ENCODE results near the gene SLCO4A1.
A peak's percentile ranks its signal among the peaks of the same experiment; 100 is the strongest.

The SLCO4A1 gene, protein sequence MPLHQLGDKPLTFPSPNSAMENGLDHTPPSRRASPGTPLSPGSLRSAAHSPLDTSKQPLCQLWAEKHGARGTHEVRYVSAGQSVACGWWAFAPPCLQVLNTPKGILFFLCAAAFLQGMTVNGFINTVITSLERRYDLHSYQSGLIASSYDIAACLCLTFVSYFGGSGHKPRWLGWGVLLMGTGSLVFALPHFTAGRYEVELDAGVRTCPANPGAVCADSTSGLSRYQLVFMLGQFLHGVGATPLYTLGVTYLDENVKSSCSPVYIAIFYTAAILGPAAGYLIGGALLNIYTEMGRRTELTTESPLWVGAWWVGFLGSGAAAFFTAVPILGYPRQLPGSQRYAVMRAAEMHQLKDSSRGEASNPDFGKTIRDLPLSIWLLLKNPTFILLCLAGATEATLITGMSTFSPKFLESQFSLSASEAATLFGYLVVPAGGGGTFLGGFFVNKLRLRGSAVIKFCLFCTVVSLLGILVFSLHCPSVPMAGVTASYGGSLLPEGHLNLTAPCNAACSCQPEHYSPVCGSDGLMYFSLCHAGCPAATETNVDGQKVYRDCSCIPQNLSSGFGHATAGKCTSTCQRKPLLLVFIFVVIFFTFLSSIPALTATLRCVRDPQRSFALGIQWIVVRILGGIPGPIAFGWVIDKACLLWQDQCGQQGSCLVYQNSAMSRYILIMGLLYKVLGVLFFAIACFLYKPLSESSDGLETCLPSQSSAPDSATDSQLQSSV
- 0.58 to 41.7 (median 10.9) reads per million in 3 experiments for total RNA-seq

DNA sequence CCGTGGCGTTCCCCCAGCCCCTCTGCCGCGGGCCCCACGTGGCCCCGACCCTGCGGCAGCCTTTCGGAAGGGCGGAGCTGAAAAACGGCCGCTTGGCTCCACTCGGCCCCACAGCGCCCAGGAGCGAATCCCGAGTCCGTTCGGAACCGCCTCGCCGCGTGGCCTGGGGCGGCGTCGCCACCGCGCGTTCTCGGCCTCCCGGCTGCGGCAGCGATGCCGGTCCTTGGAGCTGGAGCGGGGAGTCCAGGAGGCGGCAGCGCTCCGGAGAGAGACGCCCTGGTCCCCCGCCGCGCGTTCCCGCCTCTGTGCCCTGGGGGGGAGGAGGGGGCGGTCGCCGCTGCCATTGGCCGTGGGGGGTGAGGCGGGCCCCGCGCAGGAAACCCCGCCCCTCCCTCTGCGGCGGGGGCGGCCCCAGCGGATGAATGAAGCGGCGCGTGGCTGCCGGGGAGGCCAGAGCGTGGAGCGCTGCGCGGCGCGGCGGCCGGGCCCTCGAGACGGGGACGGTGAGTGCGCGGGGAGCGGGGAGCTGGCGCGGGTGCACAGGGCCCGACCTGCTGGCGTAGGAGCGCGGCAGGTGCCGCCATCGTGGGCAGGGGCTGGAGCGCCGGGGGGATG, at the start of gene SLCO4A1:
TSS of gene SLCO4A1 (plus strand) at position 453 of the 615 bp plus-strand sequence. CDS start 13,952 bp downstream, outside the sequence.
- DNase-seq = peak; percentile 81

DNA sequence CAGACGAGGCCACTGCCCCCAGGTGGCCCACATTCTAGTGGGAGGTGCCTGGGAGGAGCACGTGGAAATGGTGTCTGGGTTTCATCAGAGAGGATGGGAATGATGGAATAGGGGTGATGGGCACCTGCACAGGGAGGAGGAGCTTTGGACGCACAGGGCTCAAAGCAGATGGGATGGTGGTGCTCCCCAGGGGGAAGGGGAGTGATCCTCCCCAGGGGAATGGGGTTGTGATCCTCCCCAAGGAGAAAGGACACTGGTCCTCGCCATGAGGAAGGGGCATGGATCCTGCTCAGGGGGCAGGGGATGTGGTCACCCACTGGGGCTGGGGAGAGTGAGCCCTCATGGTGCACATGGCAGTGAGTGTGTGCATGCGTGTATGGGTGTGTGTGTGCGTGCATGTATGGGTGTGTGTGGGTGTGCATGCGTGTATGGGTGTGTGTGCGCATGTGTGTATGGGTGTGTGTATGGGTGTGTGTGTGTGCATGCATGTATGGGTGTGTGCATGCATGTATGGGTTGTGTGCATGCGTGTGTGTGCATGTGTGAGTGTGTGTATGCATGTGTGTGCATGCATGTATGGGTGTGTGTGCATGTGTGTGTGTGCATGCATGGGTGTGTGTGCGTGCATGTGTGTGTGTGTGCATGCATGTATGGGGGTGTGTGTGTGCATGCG, 49.7 kb upstream of the SLCO4A1 start:
- DNase-seq = no peak

DNA sequence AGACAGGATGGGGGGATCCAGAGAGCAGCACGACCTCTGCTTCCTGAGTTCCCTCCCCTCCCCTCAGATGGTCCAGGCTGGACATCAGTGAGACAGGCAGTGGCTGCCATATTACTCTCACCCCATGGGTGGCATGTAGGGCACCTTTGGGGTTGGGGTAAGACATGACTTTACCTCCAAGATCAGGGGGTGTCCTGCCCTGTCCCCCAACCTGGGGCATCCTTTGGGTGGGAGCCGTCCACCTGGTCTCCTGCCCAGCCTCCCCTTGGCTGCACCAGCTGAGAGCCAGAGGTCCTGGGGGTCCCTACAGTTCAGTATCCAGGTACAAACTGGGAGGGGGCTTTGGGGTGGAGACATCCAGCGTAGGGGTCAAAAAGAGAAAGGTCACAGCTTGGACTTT, 48.7 kb upstream of the SLCO4A1 start:
- no peak for DNase-seq

DNA sequence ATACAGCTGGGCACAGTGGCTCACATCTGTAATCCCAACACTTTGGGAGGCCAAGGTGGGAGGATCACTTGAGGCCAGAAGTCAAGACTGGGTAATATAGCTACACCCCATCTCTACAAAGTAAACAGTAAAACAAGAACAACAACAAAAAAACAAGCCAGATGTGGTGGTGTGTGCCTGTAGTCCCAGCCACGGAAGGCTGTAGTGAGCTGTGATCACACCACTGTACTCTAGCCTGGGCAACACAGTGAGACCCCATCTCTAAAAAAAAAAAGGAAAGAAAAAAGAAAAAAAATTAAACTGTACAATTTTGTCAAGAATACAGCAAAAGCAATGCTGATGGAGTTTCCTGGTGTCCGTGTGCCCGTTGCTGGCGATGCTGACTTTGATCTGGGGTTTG, 47.2 kb upstream of the SLCO4A1 start:
- no peak for DNase-seq

DNA sequence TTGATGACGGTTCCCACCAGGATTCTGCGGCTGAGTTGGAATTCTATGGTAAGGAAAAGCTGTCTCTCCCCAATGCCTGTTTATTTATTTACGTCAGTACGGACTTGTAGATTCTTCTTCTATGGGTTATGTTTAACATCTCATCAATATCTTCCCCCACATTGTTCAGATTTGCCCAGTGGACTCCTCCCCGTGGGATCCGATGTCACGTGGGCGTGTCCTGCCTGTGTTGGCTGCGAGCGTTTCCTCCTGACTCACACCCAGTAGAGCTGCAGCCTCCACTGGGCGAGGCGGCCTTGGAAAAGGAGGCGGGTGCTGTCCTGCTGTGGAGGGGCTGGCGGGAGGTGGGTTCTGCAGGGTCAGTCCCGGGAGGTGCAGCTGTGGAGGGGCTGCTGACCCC, 46.8 kb upstream of the SLCO4A1 start:
- no peak for DNase-seq

DNA sequence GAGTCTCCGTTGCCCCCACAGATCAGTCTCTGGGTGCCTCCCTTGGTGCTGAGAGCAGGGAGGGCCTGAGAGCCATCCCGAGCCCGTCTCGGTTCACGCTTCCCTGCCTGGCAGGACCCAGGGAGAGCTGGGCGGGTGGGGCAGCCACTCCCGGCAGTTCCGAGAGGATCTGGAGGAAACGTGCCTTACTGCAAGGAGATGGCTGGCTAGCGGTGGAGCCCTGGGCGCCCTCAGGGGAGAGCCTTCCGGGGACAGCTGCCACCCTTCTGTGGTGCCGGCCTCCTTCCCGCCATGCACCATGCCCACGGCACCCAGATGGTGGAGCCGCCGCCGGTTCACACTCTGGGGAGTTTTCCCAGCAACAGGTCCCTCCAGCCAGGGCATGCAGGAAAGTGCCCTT, 45.8 kb upstream of the SLCO4A1 start:
- no peak for DNase-seq

DNA sequence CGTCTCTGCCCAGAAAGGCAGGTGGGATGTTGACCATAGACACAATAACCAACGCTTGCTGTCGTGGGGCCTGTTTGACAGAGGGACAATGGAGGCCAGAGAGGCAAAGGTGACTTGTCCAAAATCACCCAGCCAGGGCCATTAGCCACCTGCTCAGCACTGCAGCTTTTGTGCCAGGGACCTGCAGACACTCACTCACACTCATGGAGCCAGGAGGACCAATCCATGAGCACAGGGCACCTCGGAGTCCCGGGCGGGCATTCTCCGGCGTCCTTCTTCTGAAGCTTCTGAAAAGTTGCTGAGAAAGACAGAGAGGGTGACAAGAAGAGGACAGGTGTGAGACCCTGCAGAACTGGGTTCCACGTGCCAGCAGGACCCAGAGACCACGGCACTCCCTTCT, 45.4 kb upstream of the SLCO4A1 start:
- no peak for DNase-seq

DNA sequence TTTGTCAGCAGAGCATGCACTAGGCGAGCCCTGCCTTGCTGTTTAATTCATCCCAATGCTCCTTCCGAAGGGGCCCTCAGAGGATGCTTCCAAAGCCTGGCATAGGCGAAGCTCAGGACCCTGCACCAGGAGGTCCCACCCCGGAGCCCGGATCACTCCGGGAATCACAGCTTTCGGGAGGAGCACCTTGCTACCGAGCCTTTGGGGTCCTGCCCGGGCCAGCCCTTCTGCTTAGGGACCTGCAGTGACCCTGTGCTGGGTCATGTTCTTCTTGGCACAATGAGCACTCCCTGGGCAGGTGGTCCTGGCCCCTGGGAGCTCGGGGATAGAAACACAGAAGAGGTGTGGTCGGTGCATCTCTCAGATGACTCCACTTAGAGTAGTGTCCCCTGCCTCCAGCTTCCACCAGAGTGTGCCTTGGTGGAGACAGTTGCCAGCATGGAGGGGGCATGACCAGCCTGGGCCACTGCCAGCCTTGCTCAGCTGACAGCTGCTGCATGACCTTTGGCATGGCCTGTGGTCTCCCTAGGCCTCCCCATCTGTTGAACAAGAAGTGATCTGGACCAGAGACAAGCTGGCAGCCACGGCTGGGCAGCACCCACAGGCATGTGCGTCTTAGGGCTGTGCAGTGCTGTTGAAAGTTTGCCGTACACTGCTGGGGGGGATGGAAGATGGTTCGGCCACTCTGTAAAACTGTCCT, 44.7 kb upstream of the SLCO4A1 start:
- DNase-seq = no peak

DNA sequence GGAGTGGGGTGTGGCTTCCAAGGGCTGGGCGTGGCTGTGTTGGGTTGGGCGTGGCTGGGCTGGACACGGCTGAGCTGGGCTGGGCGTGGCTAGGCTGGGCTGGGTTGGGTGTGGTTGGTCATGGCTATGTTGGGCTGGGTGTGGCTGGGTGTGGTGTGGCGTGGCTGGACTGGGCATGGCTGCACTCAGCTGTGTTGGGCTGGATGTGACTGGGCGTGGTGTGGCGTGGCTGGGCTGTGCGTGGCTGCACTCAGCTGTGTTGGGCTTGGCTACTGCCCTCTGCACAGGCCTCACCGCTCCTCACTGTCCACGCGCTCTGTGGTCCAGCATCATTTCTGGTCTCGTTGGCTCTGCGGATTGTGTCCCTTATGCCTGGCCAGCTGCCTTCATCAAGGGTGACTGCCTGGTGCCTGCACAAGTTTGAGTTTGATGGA, 43.5 kb upstream of the SLCO4A1 start:
- DNase-seq = no peak

DNA sequence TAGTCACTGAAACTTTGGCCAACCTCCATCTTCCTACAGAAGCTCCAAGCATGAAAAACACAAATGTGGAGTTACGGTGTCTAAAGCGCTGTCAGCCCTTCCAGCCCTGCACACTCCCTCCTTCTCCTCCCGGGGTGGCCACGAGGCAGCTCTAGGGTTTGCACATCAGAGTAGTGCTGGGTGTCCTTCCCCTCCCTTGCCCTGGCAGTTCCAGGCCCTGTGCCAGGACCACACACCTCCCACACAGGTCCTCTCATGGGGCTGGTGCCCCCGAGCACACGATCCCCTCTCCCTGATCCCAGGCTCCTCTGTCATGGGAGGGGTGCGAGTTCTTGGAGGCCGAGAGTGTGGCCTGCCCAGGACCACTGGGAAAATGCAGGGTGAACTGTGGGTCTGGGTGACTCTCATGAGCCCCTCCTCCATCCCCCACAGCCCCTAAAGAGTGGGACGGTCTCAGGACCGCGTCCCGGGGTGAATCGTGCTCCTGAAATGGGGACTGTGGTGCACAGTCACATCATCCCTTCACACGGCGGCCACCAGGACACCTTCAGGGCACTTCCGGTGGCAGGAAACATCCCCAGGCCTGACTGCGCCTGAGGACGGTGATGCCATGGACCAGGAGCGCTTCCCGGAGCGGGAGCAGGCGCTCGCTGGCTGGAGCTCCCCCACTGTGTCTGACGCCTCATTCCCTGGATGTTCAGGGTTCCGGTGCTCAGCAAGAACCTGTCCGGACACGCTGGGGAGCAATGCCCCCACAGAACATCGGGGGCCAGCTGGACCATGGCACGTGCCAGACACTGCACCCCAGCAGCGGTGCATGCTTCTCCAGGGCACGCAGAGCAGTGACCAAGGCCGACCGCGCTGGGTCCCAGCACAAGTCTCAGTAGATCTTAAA, 42.8 kb upstream of the SLCO4A1 start:
- DNase-seq = no peak

DNA sequence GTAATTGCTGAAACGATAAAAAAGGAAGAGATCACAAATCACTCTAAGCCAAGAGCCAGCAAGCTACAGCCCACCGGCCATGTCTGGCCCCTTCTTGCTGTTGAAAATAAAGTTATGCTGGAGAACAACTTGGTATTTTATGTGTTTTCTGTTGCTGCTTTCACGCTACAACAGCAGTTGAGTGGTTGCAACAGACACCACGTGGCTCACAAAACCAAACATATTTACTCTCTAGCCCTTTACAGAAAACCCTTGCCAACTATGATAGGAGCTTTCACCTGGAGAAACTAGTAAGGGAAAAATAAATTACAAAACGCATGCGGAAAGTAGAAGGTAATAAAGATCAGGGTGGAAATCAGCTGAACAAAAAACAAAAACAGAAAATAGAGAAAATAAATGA, 41.1 kb upstream of the SLCO4A1 start:
- no peak for DNase-seq

DNA sequence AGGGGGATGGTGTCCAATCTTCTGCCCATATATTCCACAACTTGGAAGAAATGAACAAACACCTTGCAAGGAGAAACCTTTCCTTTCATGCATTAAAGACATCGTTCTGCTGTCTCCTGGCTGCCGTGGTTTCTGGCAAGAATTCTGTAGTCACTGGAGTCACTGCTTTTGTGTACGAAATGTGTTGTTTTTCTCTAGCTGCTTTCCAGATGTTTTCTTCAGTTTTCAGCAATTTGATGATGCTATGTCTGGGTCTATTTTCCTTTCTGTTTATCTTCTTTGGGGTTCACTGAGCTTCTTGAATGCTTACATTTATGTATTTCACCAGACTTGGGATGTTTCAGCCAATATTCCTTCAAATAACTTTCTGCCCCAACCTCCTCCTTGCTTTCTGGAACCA, 40.6 kb upstream of the SLCO4A1 start:
- DNase-seq = no peak

DNA sequence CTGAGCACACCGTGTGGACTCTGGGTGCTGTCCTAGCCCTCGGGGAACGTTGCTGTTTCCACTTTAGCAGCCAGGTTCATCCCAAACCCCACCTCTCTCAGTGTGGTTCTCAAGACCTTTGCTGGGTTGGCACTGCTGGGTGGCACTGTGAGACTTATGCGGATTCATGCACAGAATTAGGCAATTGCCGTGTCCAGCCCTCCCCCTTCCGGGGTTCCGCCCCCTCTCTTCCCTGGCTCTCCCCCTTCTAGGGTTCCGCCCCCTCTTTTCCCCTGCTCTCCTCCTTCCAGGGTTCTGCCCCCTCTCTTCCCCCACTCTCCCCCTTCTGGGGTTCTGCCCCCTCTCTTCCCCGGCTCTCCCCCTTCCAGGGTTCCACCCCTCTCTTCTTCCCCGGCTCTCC, 39.8 kb upstream of the SLCO4A1 start:
- no peak for DNase-seq

DNA sequence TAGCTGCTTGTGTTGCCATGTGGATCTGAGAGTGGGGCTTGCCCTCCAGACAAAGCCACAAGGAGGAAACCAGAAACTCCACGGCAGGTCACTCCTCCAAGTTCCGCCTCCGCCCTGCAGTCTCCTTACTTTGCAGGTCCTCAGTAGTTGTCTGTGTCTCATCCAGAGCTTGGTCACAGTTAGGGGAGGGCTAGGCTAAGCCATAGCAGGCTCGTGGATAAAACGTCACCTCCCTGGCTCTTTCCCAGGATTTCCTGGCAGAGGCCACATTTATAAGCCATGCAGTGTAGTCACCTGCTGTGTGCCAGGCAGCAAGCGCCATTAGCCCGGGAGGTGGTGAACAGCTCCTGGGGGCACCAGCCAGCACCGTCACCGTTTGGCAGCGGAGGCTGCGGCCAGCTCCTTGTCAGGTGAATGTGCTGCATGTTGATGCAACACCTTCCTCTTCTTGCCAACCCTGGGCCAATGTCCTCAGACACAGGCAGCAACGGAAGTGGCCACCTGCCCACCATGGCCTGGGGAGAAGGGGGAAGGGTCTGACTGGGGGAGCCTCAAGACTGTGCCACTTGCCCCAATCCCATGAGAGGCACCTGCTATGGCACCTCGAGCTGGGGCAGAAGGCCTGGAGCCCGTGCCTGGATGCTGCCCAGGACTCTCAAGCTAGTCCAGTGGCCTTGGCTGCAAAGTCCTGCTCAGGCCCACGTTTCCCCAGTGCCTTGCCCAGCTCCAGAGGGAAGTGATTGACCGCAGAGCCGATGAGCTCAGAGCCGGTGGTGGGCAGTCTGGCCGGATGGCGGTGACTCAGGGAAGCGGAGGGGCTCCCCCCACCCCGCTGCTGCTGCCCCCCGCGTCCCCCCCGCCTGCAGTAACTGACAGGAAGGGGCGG, 39.0 kb upstream of the SLCO4A1 start:
- DNase-seq = peak; percentile 16

DNA sequence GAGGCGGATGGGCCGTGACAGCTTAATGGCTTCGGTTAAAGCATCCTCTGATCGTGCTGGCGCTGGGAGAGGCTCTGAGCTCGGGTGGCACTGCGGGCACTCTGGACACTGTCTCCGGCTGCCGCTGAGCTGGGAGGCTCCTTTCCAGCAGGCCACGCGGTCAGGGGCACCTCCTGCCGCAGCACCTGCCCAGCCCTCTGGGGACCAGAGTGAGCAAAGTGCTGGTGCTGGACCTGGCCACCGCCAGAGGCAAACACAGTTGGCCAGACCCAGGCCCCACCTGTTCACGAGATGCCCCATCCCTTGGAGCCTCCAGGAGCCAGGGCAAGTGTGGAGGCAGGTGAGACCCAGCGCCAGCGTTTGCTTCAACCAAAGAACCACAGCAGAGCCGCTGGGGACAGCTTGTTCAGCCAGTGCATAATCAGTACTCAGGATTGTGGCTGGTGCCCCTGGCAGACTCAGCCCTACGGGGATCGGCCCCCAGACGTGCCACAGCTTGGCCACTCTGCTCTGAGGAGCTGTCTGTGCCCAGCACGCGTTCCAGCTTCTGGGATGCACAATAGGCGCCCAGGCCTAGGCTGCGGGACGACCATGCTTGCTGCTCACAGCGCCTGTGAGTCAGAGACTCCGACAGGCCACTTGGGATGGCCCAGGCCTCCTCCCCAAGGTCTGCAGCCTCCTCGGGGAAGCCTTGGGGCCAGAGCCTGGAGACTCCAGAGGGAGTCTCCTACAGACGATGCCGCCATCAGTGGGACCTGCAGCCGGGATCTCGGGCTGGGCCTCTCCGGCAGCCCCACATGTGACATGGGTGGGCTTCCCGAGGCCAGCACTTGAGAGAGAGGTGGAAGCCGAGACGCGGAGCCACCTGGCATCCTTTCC, 38.2 kb upstream of the SLCO4A1 start:
- no peak for DNase-seq

DNA sequence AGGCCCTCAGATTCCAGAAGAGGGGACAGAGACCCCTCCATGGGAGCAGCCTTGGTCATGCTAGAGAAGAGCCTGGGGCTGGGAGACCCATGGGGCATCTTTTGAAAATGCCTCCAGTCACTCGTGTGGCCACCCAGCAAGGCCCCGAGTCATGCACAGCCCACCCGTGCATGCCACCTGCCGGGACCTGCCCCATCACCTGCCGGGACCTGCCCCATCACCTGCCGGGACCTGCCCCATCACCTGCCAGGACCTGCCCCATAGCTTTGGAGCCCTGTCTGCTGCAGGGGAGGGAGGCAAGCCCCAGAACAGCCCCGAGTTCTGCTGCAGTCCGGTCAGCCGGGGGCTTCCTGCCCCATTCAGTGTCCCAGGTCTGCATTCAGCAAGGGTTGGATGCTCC, 37.5 kb upstream of the SLCO4A1 start:
- no peak for DNase-seq

DNA sequence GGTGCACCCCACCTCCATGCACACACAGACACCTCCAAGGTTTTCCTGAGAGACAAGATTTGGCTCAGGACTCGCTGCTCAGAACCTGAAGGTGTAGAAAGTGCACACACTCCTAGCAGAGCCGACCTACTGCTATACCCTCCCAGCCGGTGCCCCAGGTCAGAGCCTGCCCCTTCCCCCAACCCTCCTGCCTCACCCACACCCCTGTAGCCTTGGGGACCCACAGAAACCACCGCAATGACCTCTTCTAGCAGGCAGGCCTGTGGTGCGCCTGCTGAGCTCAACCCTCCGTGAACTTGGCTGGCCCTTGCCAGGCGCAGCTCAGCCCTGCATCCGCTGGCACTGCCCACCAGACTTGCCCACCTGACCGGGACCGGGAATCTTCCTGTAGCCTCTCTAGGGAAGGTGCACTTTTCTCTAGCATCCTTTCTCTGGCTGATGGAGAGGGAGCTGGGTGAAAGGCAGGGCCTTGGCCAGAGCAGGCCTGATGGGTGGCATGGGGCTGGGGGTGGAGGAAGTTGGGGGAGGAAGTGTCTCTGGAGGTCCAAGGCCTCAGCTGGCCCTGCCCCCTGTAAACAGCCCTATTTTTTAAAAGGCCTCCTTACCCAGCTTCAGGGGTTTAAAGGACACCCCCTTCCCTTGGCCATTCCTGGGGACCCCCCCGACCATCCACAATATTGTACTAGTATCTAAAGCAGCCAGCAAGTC, 36.9 kb upstream of the SLCO4A1 start:
- DNase-seq = no peak

DNA sequence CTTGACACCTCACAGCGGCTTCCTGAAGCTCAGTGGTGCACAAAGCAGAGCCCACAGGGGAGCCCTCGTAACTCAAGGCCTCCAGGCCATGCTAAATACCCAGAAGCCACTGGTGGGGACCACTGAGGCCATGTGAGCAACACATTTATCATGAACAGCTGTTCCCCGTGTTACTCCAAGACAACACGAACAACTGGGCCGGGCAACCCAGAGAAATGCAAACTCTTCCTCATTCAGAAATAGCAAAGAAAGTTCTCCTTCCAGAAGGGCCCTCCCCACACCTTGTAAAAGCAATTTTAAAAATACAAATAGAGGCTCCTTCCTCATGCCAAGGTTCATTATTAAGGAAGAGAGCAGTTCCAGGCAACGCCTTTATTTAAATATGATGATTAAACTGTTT, 36.3 kb upstream of the SLCO4A1 start:
- DNase-seq = no peak
